Small intestine (tissue), 7 donors: ENCODE data around the gene ADGRD1. TPM values are rescaled to one million over a fixed set of nuclear protein-coding genes. Genes with fewer than 3 reads are reported as not detected.

ENCODE experiments used
- DNase-seq, 2 donors: peaks; one replicate each; pipeline versions ENCODE4 v3.0.0 to v3.0.0-alpha.2; 2013
- FAIRE-seq: peaks from 2 replicates; lab custom pipeline; 2012; peaks lifted over from hg19 to GRCh38; lab: Jason Lieb, UNC
- H3K27ac ChIP-seq, 3 donors: one replicate each; pipeline ENCODE4 v1.5.1; 2013; ENCODE audit warnings: low read length in 2 of 3, mild to moderate bottlenecking in 2 of 3, control low read depth in 1 of 3, inconsistent platforms in 1 of 3, low read depth in 1 of 3, moderate library complexity in 1 of 3
- H3K27me3 ChIP-seq, 3 donors: one replicate each; pipeline ENCODE4 v1.6.1; 2013; ENCODE audit warnings: low read length in 3 of 3, inconsistent platforms in 1 of 3; ENCODE audit not compliant: control insufficient read depth in 3 of 3, insufficient read depth in 3 of 3
- H3K36me3 ChIP-seq, 3 donors: one replicate each; pipeline ENCODE4 v1.6.1; 2013; ENCODE audit warnings: low read length in 3 of 3, inconsistent platforms in 1 of 3, low read depth in 1 of 3, mild to moderate bottlenecking in 1 of 3, moderate library complexity in 1 of 3; ENCODE audit not compliant: control insufficient read depth in 3 of 3, insufficient read depth in 2 of 3
- H3K4me1 ChIP-seq, 3 donors: one replicate each; pipeline ENCODE4 v1.6.1; 2013; ENCODE audit warnings: low read length in 2 of 3, inconsistent platforms in 1 of 3, low read depth in 1 of 3, mild to moderate bottlenecking in 1 of 3, moderate library complexity in 1 of 3; ENCODE audit not compliant: control insufficient read depth in 3 of 3, insufficient read depth in 2 of 3
- H3K4me3 ChIP-seq, 3 donors: one replicate each; pipeline ENCODE4 v1.5.1; 2013; ENCODE audit warnings: low read length in 3 of 3, control low read depth in 1 of 3, inconsistent platforms in 1 of 3, low read depth in 1 of 3, mild to moderate bottlenecking in 1 of 3, moderate library complexity in 1 of 3
- H3K9me3 ChIP-seq, 2 donors: one replicate each; pipeline ENCODE4 v1.6.1; 2013; ENCODE audit warnings: low read depth in 1 of 2, low read length in 1 of 2; ENCODE audit not compliant: control insufficient read depth in 2 of 2, insufficient read depth in 1 of 2
- WGBS, 3 donors: extraction: QIAGEN DNeasy Blood & Tissue Kit; methylation state at CpG; one replicate each; pipeline ENCODE4 v1.1.7; 2013; 5-methylcytosine and 5-hydroxymethylcytosine counted together
- polyA plus RNA-seq, 4 donors: library from polyadenylated mRNA; stranded (reverse) in 3 of 4; unstranded in 1 of 4; fragments of 200-250 nt in 3 of 4; fragments of 120-200 nt in 1 of 4; gene quantifications; one replicate each; pipeline versions ENCODE4 v1.2.1 to v1.2.3, GENCODE V29; 2013
- donor health status: healthy with polysubstance abuse.
- donor health status: control.
- donor health status: control.
- donor health status: Bipolar disorder and iron deficiency.
- donor health status: healthy.

The ADGRD1 gene
- polyA plus RNA-seq, 4 donors, result 0.54 to 87.7 (median 9.3) TPM; not detected in 1

DNA sequence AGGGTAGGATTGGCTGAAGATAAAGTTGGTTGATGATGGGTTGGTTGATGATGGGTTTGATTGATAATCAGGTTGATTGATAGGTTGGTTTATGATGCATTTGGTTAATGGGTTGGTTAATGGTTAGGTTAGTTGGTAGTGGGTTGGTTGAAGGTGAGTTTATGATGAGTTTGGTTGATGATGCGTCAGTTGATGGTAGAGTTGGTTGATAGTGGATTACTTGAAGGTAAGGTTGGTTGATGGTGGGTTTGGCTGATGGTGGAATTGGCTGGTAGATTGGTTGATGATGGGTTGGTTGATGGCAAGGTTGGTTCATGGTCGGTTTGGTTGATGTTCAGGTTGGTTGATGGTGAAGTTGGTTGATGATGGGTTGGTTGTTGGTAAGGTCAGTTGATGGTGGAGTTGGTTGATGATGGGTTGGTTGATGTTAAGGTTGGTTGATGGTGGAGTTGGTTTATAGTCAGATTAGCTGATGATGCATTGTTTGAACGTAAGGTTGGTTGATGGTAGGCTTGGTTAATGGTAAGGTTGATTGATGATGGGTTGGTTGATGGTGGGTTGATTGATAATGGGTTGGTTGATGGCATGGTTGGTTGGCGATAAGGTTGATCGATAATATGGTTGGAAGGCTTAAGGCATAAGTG is 146.4 kb downstream of the ADGRD1 start:
- no peak for DNase-seq
- Histone ChIP-seq H3K4me3 (no peak overlapping the region), H3K36me3 (peaks cover 0 to 39% (median 0%) of the 10 kb centered on the region in 3 donors), H3K9me3 (no peaks in the 10 kb centered on the region), H3K27ac (no peak overlapping the region), H3K27me3 (no peaks in the 10 kb centered on the region), H3K4me1 (no peaks in the 10 kb centered on the region)
- no peak for FAIRE-seq
- WGBS, 3 donors, result 90 to 92% (median 92%) methylated on average over 5 of the region's 5 CpGs

DNA sequence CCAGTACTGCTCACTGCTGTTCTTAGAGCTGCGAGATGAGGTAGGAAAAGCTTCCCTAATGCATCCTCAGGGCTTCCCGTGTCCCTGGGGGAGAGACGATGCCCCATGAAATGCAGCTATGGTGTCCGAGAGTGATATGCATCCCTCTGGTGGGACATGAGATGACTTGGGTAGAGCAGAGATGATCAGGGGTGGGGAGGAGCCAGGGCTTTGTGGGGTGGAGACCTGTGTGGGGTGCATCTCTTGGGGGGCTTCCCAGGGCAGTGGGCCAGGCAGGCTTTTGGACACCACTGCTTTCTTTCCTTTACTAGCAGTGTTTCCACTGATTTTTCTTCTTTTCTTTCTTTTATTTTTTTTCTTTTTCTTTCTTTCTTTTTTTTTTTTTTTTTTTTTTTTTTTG is 147.3 kb downstream of the ADGRD1 start:
- no peak overlapping the region for H3K4me3 ChIP-seq
- H3K27me3 ChIP-seq, result no peaks in the 10 kb centered on the region
- WGBS, 3 donors, result 83 to 92% (median 91%) methylated on average over 4 of the region's 4 CpGs
- no peaks in the 10 kb centered on the region for H3K9me3 ChIP-seq
- no peak for DNase-seq
- H3K36me3 ChIP-seq, result peaks cover 0 to 48% (median 0%) of the 10 kb centered on the region in 3 donors
- FAIRE-seq, result no peak
- no peak overlapping the region for H3K27ac ChIP-seq
- H3K4me1 ChIP-seq, result no peaks in the 10 kb centered on the region

DNA sequence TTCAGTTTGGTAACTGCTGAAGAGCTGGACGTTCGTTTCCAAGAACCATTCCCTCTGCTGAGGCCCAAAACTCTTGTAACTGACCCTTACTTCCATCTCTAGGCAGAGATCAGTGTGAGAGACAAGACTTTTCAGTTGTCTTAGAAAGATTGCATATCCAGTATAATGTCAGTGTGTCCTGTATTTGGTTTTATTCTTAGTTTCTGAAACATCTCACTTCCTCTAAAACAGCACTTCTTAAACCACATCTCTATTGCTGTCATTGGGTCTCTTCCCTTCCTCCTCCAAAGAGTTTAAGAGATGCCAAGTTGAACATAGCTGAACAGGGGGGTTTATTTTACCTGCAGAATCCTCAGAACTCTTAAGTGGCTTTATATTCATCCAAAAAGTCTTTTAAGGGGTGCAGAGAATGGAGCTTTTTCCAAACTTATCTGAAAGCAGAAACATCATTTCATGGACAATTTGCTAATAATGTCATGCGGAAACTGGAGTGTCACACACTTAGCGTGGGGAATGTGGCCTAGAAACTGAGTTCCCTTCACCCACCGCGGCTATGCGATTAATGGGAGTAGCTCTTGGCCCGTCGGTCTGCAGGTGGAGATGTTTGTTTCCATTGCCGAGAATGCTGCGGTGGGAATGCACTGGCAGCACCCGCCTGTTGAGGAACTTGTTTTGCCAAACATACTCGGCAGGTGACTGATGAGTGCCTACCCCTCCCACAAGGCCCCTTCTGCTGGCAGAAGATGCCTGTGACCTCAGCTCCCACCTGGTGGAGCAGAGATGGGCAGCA is 148.2 kb downstream of the ADGRD1 start:
- no peak for FAIRE-seq
- Histone ChIP-seq H3K36me3 (peaks cover 0 to 48% (median 0%) of the 10 kb centered on the region in 3 donors), H3K9me3 (no peaks in the 10 kb centered on the region), H3K27me3 (peaks cover 0 to 4% (median 0%) of the 10 kb centered on the region in 3 donors), H3K4me1 (no peaks in the 10 kb centered on the region), H3K4me3 (no peak overlapping the region), H3K27ac (no peak overlapping the region)
- WGBS, 3 donors, result 83 to 91% (median 86%) methylated on average over 13 of the region's 13 CpGs
- no peak for DNase-seq

GRCh38 chr12:131102493-131102931 is 148.8 kb downstream of the ADGRD1 start:
- Histone ChIP-seq H3K27ac (no peak overlapping the region), H3K4me3 (no peak overlapping the region), H3K36me3 (peaks cover 0 to 50% (median 0%) of the 10 kb centered on the region in 3 donors), H3K27me3 (peaks cover 0 to 4% (median 0%) of the 10 kb centered on the region in 3 donors), H3K9me3 (no peaks in the 10 kb centered on the region), H3K4me1 (no peaks in the 10 kb centered on the region)
- 86 to 90% (median 87%) methylated on average over 10 of the region's 10 CpGs for WGBS, 3 donors
- FAIRE-seq (no peak), DNase-seq (no peak)

- no peak for DNase-seq
- no peaks in the 10 kb centered on the region for H3K9me3 ChIP-seq
- no peak overlapping the region for H3K4me3 ChIP-seq
- no peaks in the 10 kb centered on the region for H3K4me1 ChIP-seq
- no peak overlapping the region for H3K27ac ChIP-seq
- peaks cover 0 to 4% (median 0%) of the 10 kb centered on the region in 3 donors for H3K27me3 ChIP-seq
- WGBS, 3 donors, result 87 to 89% (median 87%) methylated on average over 19 of the region's 19 CpGs
- no peak for FAIRE-seq
- peaks cover 0 to 53% (median 0%) of the 10 kb centered on the region in 3 donors for H3K36me3 ChIP-seq
Observed at GRCh38 chr12:131102991-131103668, 149.4 kb downstream of the ADGRD1 start.

- Histone ChIP-seq H3K4me3 (no peak overlapping the region), H3K4me1 (no peaks in the 10 kb centered on the region), H3K36me3 (peaks cover 0 to 56% (median 0%) of the 10 kb centered on the region in 3 donors), H3K9me3 (peaks cover 0 to 4% of the 10 kb centered on the region in 2 donors), H3K27me3 (peaks cover 0 to 4% (median 0%) of the 10 kb centered on the region in 3 donors), H3K27ac (no peak overlapping the region)
- DNase-seq, result no peak
- 81 to 90% (median 88%) methylated on average over 35 of the region's 35 CpGs for WGBS, 3 donors
- no peak for FAIRE-seq
Observed at GRCh38 chr12:131103669-131104462, 150.2 kb downstream of the ADGRD1 start.

- peaks cover 0 to 4% (median 0%) of the 10 kb centered on the region in 3 donors for H3K27me3 ChIP-seq
- H3K4me1 ChIP-seq, result no peaks in the 10 kb centered on the region
- H3K27ac ChIP-seq, result no peak overlapping the region
- DNase-seq (peak; percentile 60 to 85), FAIRE-seq (no peak)
- H3K4me3 ChIP-seq, result no peak overlapping the region
- WGBS, 3 donors, result 37 to 42% (median 42%) methylated on average over 31 to 32 of the region's 32 CpGs
- H3K9me3 ChIP-seq, result peaks cover 0 to 4% of the 10 kb centered on the region in 2 donors
- peaks cover 0 to 51% (median 0%) of the 10 kb centered on the region in 3 donors for H3K36me3 ChIP-seq
Observed at GRCh38 chr12:131104463-131105350, 151.0 kb downstream of the ADGRD1 start.
